NOMO-1 treated with dmso at 0.1 percent for 144 hours (cell line): ENCODE results near the gene TMEM19.

ENCODE experiments used
- DNase-seq: peaks from one replicate; lab custom pipeline; 2025; ENCODE audit not compliant: unreplicated experiment; lab: John Stamatoyannopoulos, UW

The TMEM19 gene

GRCh38 chr12:71708658-71709057 is 22.8 kb downstream of the TMEM19 start:
- DNase-seq, result no peak

- no peak for DNase-seq
Observed at GRCh38 chr12:71710276-71711125, 24.6 kb downstream of the TMEM19 start.

DNA sequence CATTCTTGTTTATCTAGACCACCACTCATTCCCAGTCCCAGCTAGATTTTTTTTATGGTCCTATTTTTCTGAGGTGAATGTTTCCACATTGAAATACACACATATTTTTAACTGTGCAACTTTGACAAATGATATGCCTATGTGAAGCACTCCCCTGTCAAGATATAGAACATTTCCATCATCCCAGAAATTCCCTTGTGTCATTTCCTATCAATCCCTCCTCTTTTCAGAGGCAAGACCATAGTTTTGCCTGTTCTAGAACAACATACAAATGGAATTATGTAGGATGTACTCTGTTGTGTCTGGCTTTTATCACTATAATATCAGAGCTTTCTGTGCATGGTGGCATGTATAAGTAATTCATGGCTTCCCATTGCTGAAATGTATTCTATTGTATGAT is 32.7 kb downstream of the TMEM19 start:
- no peak for DNase-seq

DNA sequence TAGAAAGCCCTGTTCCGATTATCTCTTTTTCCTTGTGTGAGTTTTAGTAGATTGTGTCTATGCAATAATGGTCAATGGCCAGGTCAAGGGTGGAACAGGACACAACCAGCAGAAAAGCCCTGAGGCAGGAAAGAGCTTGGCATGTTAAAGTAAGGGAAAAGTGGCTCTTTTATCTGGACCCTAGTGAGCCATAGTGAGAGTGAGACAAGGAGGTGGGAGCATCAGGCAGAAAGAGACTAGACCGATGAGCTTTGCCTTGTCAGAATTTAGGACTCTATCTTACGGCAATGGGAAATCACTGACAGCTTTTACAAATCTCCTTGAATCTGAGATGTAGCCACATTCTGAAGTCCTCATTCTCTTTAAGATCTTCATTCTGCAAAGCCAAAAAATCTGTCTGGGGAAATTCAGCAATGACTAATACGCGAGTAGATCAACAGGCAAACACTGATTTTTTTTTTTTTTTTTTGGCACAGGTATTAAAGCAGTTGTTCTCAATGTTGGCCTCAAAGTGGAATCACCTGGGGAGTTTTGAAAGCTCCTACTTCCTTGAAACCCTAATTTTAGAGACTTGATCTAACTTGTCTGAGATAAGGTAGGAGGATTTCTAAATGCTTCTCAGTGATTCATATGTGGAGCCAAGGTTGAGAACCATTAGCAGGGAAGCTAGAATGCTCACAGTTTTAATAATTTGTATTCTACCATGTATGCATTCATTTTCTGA is 33.9 kb downstream of the TMEM19 start:
- no peak for DNase-seq

DNA sequence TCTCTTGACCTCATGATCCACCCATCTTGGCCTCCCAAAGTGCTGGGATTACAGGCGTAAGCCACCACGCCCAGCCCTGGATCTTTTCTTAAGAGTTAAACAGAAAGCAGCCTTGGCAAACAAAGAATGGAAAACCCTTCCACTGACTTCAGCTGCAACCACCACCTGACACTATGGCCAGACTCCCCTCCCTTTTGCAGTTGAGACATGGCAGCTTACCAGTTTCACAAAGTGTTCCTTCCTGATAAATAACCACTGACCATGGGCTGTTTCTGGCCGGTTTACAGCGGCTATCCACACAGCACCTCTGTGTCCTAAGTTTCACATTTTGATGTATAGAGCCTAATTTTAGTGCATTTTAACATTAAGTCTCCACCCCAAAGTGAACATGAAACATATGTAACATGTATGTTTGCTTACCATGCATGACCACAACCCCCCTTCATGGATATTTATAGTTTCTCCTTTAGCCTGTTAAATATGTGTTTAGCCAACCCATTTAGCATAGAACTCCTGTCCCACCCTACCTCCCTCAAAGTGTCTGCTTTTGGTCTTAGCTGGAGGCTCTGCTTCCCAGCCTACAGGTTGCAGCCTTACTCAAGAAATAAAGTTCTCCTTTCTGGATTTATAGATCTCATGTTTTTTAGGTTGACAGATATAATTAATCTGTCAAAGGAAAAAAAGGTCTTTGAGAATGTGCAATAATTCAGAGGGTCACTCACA is 36.1 kb downstream of the TMEM19 start:
- no peak for DNase-seq

- no peak for DNase-seq
Observed at GRCh38 chr12:71725011-71725410, 39.1 kb downstream of the TMEM19 start.

DNA sequence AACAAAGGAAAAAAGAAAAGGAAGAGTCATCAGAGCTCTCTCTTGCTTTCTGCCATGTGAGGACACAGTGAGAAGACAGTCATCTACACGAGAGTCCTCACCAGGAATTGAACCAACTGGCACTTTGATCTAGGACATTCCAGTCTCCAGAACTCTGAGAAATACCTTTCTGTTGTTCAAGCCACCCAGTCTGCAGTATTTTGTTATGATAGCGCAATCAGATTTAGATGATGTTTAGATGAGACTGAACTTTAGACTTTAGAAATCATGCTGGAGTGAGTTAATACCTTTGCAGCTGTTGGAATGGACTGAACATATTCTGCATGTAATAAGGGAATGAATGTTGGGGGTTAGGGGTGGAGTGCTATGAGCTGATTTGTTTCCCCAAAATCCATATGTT is 40.7 kb downstream of the TMEM19 start:
- DNase-seq, result no peak

- DNase-seq, result no peak
Observed at GRCh38 chr12:71727958-71728357, 42.1 kb downstream of the TMEM19 start.

GRCh38 chr12:71730936-71731335 is 45.1 kb downstream of the TMEM19 start:
- no peak for DNase-seq

DNA sequence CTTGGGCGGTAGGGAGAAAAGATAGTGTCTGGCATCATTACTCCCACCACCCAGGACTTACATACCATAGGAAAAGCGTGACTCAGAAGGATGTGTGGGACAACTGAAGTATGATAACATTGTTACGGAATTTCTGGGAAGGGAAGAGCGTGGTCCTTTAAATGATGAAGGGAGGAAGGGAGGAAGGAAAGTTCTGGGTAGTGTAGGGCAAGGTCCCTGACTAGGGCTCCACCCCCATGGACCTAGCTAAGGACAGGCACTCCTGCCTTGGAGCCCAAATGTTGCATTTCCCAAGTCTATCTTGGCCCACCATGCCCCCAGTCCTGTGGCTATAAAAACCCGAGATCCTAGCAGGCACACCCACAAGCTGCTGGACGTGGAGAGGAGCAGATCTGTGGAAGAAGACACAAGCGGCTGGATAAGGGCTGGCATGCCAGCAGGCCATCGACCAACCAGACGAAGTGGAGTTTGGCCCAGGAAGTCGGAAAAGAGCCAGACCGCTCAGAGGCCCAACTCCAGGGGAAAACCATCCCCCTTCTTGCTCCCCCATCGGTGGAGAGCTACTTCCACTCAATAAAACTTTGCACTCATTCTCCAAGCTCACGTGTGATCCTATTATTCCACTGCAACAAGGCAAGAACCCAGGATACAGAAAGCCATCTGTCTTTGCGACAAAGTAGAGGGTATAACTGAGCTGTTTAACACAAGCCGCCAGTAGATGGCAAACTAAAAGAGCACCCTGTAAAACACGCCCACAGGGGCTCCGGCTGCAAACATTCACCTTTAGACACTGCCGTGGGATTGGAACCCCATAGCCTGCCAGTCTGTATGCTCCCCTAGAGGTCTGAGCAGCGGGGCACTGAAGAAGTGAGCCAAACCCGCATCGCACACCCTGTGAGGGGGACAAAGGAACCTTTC is 45.8 kb downstream of the TMEM19 start:
- no peak for DNase-seq

DNA sequence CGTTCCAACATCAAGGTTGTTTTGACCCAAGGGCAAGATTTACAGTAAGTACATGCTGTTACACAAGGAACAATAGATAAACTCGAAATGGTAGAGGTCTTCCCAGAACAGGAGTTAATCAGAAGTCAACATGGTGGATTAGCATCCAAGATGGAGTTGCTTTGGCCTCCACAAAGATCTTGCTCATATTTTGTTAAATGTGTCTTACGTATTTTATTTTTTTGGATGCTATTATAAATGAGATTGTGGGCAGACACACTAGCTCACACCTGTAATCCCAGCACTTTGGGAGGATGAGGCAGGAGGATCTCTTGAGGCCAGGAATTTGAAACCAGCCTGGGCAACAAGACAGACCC is 46.5 kb downstream of the TMEM19 start:
- DNase-seq, result no peak

- no peak for DNase-seq
Observed at GRCh38 chr12:71737197-71737596, 51.3 kb downstream of the TMEM19 start.

DNA sequence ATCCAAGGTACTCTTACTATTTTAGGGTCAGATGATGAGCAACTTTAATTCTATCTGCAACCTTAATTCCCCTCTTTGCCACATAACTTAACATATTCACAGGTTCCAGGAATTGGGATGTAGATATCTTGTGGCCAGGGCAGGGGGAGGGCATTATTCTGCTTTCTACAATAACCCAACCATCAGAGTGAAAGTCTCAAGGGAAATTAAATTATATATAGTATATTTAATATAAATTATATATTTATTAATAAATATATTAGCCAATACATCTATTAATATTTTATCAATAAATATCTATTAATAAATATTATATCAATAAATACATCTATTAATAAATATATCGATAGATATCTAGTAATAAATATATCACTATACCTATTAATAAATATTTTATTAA is 57.1 kb downstream of the TMEM19 start:
- no peak for DNase-seq

GRCh38 chr12:71744522-71745300 is 58.8 kb downstream of the TMEM19 start:
- DNase-seq, result no peak

- peak; percentile 46 for DNase-seq
Observed at GRCh38 chr12:71746974-71747611, 61.2 kb downstream of the TMEM19 start.

GRCh38 chr12:71748081-71748850 is 62.4 kb downstream of the TMEM19 start:
- DNase-seq, result no peak

- no peak for DNase-seq
Observed at GRCh38 chr12:71749666-71750065, 63.8 kb downstream of the TMEM19 start.

- DNase-seq, result no peak
Observed at GRCh38 chr12:71752891-71753290, 67.0 kb downstream of the TMEM19 start.
